AG10803 (cell line): ENCODE data around the gene GMDS.

Experiments used
- DNase-seq: peaks from one replicate; pipeline ENCODE4 v3.0.0; 2010; ENCODE audit warnings: low read depth
- H3K4me3 ChIP-seq: 2 replicates; pipeline ENCODE4 v1.5.1; 2011; ENCODE audit warnings: mild to moderate bottlenecking, low read length, control low read depth
- TF ChIP-seq, protein P1 (sequence below): conservative IDR thresholded peaks from 2 replicates; pipeline ENCODE4 v1.5.1; 2011; ENCODE audit warnings: mild to moderate bottlenecking, low read length, control low read depth, inconsistent platforms

Gene GMDS

DNA sequence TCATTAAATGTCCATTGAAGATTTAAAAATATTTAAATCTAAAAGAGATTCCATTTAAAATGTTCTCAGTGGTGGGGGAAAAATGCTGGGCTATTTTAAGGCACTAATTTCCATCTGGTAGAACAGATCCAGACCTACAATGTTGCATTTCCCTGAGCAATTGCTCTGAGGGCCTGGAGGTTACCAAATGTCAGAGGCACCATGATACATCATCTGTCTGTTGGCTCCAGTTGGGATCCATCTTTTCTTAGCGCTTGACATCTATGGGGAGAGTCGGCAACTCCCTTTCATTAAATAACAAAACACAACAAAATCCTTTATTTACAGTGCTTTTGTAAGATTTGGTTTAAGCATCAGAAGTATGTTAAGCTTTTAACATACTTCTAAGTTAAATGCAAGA, 411.2 kb downstream of the GMDS start:
- DNase-seq = no peak
- TF ChIP-seq, protein P1, sequence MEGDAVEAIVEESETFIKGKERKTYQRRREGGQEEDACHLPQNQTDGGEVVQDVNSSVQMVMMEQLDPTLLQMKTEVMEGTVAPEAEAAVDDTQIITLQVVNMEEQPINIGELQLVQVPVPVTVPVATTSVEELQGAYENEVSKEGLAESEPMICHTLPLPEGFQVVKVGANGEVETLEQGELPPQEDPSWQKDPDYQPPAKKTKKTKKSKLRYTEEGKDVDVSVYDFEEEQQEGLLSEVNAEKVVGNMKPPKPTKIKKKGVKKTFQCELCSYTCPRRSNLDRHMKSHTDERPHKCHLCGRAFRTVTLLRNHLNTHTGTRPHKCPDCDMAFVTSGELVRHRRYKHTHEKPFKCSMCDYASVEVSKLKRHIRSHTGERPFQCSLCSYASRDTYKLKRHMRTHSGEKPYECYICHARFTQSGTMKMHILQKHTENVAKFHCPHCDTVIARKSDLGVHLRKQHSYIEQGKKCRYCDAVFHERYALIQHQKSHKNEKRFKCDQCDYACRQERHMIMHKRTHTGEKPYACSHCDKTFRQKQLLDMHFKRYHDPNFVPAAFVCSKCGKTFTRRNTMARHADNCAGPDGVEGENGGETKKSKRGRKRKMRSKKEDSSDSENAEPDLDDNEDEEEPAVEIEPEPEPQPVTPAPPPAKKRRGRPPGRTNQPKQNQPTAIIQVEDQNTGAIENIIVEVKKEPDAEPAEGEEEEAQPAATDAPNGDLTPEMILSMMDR = no peak

DNA sequence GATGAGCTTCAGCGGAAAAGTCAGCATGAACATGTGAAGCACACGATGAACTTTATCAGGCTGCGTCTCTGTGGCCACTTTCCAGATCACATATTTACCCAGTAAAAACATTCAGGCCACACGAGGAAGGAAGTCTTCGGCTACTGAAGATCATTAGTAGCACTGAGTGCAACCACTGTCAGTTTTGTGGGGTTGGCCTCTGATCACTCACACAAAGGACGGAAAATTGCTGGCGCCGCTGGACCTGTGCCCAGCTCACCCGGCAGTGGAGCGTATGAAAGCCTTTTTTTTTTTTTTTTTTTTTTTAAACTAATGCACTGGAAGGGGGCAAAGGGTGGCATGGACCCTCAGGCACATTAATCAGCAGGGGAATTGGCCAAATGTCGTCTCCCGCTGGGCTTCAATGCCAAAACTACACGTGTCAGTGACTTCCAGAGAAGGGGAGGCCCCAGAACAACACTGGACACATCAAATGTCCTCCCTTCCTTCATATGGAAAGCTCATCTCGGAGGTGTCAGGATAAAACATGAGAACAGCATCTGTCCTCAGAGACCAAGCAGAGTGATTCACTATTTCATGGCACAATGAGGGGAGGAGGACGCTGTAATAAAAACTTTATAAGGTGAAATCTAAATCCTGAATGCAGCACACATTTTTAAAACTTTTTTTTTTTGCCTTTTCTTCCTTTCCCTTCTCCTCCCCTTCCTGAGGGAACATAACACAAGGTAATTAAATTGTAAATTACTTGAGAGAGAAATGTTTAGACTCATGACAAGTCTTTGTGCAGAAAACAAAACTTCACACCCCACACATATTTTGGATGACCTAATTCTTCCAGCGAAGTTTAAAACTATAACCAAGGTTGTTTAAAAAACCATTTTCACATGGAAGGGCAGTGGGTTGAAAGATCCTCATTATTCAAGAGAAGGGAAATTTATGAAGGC, 412.3 kb downstream of the GMDS start:
- TF ChIP-seq, protein P1 = no peak
- no peak overlapping the region for H3K4me3 ChIP-seq
- DNase-seq = peak; percentile 16

More for the DNA sequence above, 411.2 kb downstream of the GMDS start:
- H3K4me3 ChIP-seq = no peak overlapping the region

DNA sequence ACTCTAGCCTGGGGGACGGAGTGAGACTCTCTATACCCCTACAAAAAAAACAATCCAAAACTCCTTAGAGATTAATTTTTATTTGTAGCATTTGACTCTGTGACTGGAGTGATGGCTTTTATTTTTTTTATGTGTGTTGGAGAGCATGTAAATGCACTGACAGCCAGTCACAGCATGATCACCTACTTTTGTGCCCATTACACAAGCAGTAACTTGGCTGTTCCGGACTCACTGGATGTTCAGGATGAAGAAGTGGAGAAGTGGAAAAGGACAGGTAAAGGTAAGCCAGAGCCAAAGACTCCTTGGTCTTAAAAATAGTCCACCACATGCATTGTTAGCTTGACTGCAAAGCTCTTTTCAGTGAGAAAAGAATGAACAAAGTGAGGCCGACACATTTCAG, 413.0 kb downstream of the GMDS start:
- DNase-seq = no peak
- TF ChIP-seq, protein P1 = no peak

DNA sequence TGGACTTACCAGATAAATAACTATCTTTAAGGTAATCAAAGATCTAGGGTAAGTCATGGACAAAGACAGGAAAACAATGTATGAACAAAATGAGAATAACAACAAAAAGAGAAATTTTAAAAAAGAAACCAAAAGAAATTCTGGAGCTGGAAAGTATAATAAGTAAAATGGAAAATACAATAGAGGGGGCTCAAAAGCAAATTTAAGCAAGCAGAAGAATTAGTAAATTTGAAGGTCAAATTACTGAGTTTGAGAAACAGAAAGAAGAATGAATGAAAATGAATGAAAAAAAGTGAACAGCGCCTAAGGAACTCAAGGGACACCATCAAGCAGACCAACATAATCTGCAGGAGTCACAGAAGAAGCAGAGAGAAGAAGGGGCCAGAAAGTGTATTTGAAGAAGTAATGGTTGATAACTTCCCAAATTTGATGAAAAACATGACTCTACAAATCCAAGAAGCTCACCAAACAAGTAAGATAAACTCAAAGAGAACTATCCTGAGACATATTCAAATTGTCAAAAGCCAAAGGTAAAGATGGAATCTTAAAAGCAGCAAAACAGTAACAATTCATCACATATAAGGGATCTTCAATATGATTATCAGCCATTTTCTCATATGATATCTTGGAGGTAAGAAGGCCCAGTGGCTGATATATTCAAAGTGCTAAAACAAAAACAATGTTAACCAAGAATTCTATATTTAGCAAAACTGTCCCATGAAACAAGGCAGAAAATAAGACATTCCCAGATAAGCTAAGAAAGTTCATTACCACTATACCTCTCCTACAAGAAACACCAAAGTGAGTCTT, 417.2 kb downstream of the GMDS start:
- no peak for DNase-seq
- H3K4me3 ChIP-seq = no peak overlapping the region
- TF ChIP-seq, protein P1 = no peak

More for the DNA sequence above, 413.0 kb downstream of the GMDS start:
- no peak overlapping the region for H3K4me3 ChIP-seq

DNA sequence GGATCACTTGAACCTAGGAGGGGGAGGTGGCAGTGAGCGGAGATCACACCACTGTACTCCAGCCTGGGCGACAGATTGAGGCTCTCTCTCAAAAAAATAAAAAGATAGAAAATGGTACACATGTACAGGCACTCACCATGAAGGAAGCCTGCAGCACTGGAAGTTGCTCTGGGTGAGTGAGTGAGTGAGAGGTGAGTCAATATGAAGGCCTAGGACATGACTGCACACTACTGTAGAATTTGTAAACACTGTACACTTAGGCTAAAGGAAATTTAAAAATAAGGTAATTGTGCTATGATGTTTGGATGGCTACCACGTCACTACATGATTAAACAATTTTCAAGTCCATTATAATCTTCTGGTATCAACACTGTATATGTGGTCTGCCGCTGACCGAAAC, 419.5 kb downstream of the GMDS start:
- TF ChIP-seq, protein P1 = no peak
- no peak for DNase-seq
- no peak overlapping the region for H3K4me3 ChIP-seq

DNA sequence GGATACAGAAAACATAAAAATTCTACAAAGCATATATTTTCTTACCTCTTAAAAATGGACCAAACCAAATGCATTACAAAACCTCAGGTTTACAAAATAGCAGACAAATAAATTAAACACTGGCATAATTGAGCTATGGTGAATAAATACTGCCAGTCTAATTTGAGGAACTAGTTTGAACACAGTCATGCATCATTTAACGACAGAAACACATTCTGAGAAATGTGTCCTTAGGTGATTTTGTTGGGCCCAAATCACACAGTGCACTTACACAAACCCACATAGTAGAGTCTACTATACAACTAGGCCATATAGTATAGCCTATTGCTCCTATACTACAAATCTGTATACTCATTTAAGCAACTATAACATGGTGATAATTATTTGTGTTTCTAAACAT, 420.1 kb downstream of the GMDS start:
- DNase-seq = no peak
- TF ChIP-seq, protein P1 = no peak
- H3K4me3 ChIP-seq = no peak overlapping the region
